ENCODE results near the gene TRANK1. TPM values are rescaled to one million over a fixed set of nuclear protein-coding genes. Genes with fewer than 3 reads are reported as not detected.

The TRANK1 gene
- total RNA-seq, 1 experiment from 2014 or later: 1.1 TPM

DNA sequence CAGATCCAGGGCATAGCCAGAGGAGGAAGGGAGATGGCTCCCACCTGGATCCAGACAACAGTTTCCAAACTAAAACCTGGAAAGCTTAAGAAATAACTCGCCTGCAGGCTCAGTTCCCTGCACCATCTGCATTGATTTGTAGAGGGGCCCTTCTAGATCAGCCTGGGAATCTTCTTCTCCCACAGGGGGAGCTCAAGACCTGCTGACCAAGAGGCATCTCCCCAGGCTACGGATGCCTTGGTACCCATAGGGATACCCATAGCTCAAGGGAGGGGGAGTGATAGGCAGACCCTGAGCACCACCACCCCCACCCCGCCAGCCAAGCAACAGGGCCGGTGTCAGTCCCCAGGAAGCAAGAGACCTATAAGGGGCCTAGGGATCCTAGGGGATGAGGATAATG, 152.5 kb downstream of the TRANK1 start:
- H2AFZ ChIP-seq (ENCODE audit: low read depth, low read length, poor library complexity, severe bottlenecking): no peak overlapping the region
- peaks cover 34% of the 10 kb centered on the region for H3K27me3 ChIP-seq (ENCODE audit: insufficient read depth, low read length)
- ChIA-PET RAD21 (ENCODE audit: low non-redundant PET in 1 of 2, low total read pairs in 2 of 2, uncharacterized antibody in 2 of 2, unreplicated experiment in 2 of 2) (interaction anchor here in 1 of 2 experiments (0.7 kb wide), 1 partner anchor 166 kb away, joined by 3 read pairs; no protein-coding TSS in a partner anchor), POLR2A (no interaction called here), CTCF (interaction anchor here (0.7 to 3.7 kb wide), 9 partner anchors 12 to 233 kb away, joined by 3 to 38 read pairs (median 3); no protein-coding TSS in a partner anchor)
- H3K9me2 ChIP-seq (ENCODE audit: insufficient read depth): no peaks in the 10 kb centered on the region
- no peaks in the 10 kb centered on the region for H4K20me1 ChIP-seq (ENCODE audit: insufficient read depth)
- no peaks in the 10 kb centered on the region for H3K36me3 ChIP-seq (ENCODE audit: control insufficient read depth in 1 of 2, insufficient read depth in 2 of 2, low read length in 2 of 2)
- H3K4me1 ChIP-seq (ENCODE audit: control insufficient read depth in 1 of 2, insufficient read depth in 2 of 2, low read length in 2 of 2): no peaks in the 10 kb centered on the region
- ATAC-seq (peak; percentile 96), DNase-seq (ENCODE audit: low read depth, low spot score) (peak; percentile 24)
- TF ChIP-seq, protein P1, sequence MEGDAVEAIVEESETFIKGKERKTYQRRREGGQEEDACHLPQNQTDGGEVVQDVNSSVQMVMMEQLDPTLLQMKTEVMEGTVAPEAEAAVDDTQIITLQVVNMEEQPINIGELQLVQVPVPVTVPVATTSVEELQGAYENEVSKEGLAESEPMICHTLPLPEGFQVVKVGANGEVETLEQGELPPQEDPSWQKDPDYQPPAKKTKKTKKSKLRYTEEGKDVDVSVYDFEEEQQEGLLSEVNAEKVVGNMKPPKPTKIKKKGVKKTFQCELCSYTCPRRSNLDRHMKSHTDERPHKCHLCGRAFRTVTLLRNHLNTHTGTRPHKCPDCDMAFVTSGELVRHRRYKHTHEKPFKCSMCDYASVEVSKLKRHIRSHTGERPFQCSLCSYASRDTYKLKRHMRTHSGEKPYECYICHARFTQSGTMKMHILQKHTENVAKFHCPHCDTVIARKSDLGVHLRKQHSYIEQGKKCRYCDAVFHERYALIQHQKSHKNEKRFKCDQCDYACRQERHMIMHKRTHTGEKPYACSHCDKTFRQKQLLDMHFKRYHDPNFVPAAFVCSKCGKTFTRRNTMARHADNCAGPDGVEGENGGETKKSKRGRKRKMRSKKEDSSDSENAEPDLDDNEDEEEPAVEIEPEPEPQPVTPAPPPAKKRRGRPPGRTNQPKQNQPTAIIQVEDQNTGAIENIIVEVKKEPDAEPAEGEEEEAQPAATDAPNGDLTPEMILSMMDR (IDR thresholded peaks at IDR 0.05 in 2 of 3, conservative IDR thresholded peaks at IDR 0.05 in 1 of 3; ENCODE audit: borderline replicate concordance in 1 of 3, insufficient read depth in 1 of 3, low read depth in 2 of 3, low read length in 2 of 3): peak; percentile 55 to 60 (median 59); a peak in 5 of 6 replicates
- no peak for TF ChIP-seq SP1 (IDR thresholded peaks at IDR 0.05; ENCODE audit: low read depth)
- TF ChIP-seq SRF (IDR thresholded peaks at IDR 0.05; ENCODE audit: low read depth): no peak
- no peak for TF ChIP-seq SIN3A (IDR thresholded peaks at IDR 0.05; ENCODE audit: low read depth)
- TF ChIP-seq RAD21 (IDR thresholded peaks at IDR 0.05; ENCODE audit: low read depth): peak; percentile 75
- no peak for TF ChIP-seq ELF1 (IDR thresholded peaks at IDR 0.05; ENCODE audit: borderline replicate concordance, low read depth)
- TF ChIP-seq JUND (IDR thresholded peaks at IDR 0.05): no peak
- no peak for TF ChIP-seq ZNF274 (IDR thresholded peaks at IDR 0.05; ENCODE audit: low read depth, low read length)
- TF ChIP-seq EZH2 (IDR thresholded peaks at IDR 0.05): no peak
- H3K79me2 ChIP-seq (ENCODE audit: insufficient read depth, low read length): no peaks in the 10 kb centered on the region
- H3K4me3 ChIP-seq (replicated peaks in 1 of 2; ENCODE audit: low read depth in 1 of 2, low read length in 2 of 2): no peak overlapping the region
- no TSS peak for BruUV-seq (replicated peaks)
- H3K9me3 ChIP-seq (ENCODE audit: control insufficient read depth in 1 of 2, insufficient read depth in 1 of 2, low read depth in 1 of 2, low read length in 2 of 2): no peaks in the 10 kb centered on the region
- no peak overlapping the region for H3K4me2 ChIP-seq (ENCODE audit: low read length)
- intact Hi-C loops (cut with micrococcal nuclease): loop anchor here (1.0 to 5.0 kb wide), 2 partner anchors 77 to 420 kb away; no protein-coding TSS in a partner anchor
- no peak overlapping the region for H3K9ac ChIP-seq (ENCODE audit: low read length)
- no peak overlapping the region for H3K27ac ChIP-seq (ENCODE audit: low read depth, low read length)
